ENCODE data around the gene GHR. TPM values are rescaled to one million over a fixed set of nuclear protein-coding genes. Genes with fewer than 3 reads are reported as not detected.
A peak's percentile ranks its signal among the peaks of the same experiment; 100 is the strongest.

GHR gene
- total and polyA plus RNA-seq, 3 experiments from 2014 or later = not detected

GRCh38 chr5:42760426-42760825 lies 337.2 kb downstream of the GHR start:
- CTCF ChIA-PET = no interaction called here
- H3K27ac ChIP-seq (ENCODE audit: low read depth, low read length) = no peak overlapping the region
- Mint-ChIP-seq H3K36me3 (peaks cover 0 to 26% (median 1%) of the 10 kb centered on the region in 3 donors), H3K4me3 (no peak overlapping the region), H3K27ac (peak overlapping the region in 1 of 8 donors; percentile 46), H3K4me1 (peaks cover 9 to 17% (median 9%) of the 10 kb centered on the region in 3 donors), H3K9me3 (no peaks in the 10 kb centered on the region), H3K27me3 (peaks cover 4 to 15% of the 10 kb centered on the region in 2 donors)
- no peaks in the 10 kb centered on the region for H3K27me3 ChIP-seq (ENCODE audit: insufficient read depth, low read length, poor library complexity, severe bottlenecking)
- no peaks in the 10 kb centered on the region for H3K9me3 ChIP-seq (ENCODE audit: low read length)
- no peaks in the 10 kb centered on the region for H3K4me1 ChIP-seq (ENCODE audit: insufficient read depth, low read length)
- no peaks in the 10 kb centered on the region for H3K36me3 ChIP-seq (ENCODE audit: insufficient read depth, low read length)
- no peak overlapping the region for H3K4me3 ChIP-seq (ENCODE audit: low read length)
- DNase-seq = no peak
- POLR2A ChIA-PET = no interaction called here

GRCh38 chr5:42761791-42762190 lies 338.6 kb downstream of the GHR start:
- Histone ChIP-seq H3K4me1 (ENCODE audit: insufficient read depth, low read length) (no peaks in the 10 kb centered on the region), H3K36me3 (ENCODE audit: insufficient read depth, low read length) (no peaks in the 10 kb centered on the region), H3K9me3 (ENCODE audit: low read length) (no peaks in the 10 kb centered on the region), H3K4me3 (ENCODE audit: low read length) (no peak overlapping the region), H3K27me3 (ENCODE audit: insufficient read depth, low read length, poor library complexity, severe bottlenecking) (no peaks in the 10 kb centered on the region), H3K27ac (ENCODE audit: low read depth, low read length) (no peak overlapping the region)
- ChIA-PET CTCF (no interaction called here), POLR2A (no interaction called here)
- Mint-ChIP-seq H3K27me3 (peaks cover 4 to 13% of the 10 kb centered on the region in 2 donors), H3K4me1 (peaks cover 9 to 13% (median 9%) of the 10 kb centered on the region in 3 donors), H3K36me3 (peaks cover 0 to 27% (median 1%) of the 10 kb centered on the region in 3 donors), H3K4me3 (no peak overlapping the region), H3K27ac (no peak overlapping the region), H3K9me3 (no peaks in the 10 kb centered on the region)
- DNase-seq = no peak

- peak overlapping the region in 1 of 8 donors; percentile 4 for H3K27ac Mint-ChIP-seq
- DNase-seq = no peak
- Histone ChIP-seq H3K27ac (ENCODE audit: low read depth, low read length) (no peak overlapping the region), H3K36me3 (ENCODE audit: insufficient read depth, low read length) (no peaks in the 10 kb centered on the region), H3K27me3 (ENCODE audit: insufficient read depth, low read length, poor library complexity, severe bottlenecking) (no peaks in the 10 kb centered on the region), H3K4me3 (ENCODE audit: low read length) (no peak overlapping the region), H3K4me1 (ENCODE audit: insufficient read depth, low read length) (no peaks in the 10 kb centered on the region), H3K9me3 (ENCODE audit: low read length) (no peaks in the 10 kb centered on the region)
- H3K36me3 Mint-ChIP-seq = peaks cover 0 to 26% (median 2%) of the 10 kb centered on the region in 3 donors
- H3K27me3 Mint-ChIP-seq = peaks cover 13 to 16% of the 10 kb centered on the region in 2 donors
- peaks cover 0 to 2% (median 0%) of the 10 kb centered on the region in 5 donors for H3K9me3 Mint-ChIP-seq
- CTCF ChIA-PET = interaction anchor here (0.6 to 1.8 kb wide), 6 partner anchors 121 to 911 kb away, joined by 3 to 11 read pairs (median 3); no protein-coding TSS in a partner anchor
- H3K4me1 Mint-ChIP-seq = no peaks in the 10 kb centered on the region
- POLR2A ChIA-PET = no interaction called here
- H3K4me3 Mint-ChIP-seq = no peak overlapping the region
Measured at GRCh38 chr5:42767491-42768105, 344.4 kb downstream of the GHR start.

GRCh38 chr5:42768106-42768504 lies 344.9 kb downstream of the GHR start:
- no peaks in the 10 kb centered on the region for H3K4me1 Mint-ChIP-seq
- no peak overlapping the region for H3K4me3 Mint-ChIP-seq
- Histone ChIP-seq H3K9me3 (ENCODE audit: low read length) (no peaks in the 10 kb centered on the region), H3K4me1 (ENCODE audit: insufficient read depth, low read length) (no peaks in the 10 kb centered on the region), H3K27me3 (ENCODE audit: insufficient read depth, low read length, poor library complexity, severe bottlenecking) (no peaks in the 10 kb centered on the region), H3K4me3 (ENCODE audit: low read length) (no peak overlapping the region), H3K27ac (ENCODE audit: low read depth, low read length) (no peak overlapping the region), H3K36me3 (ENCODE audit: insufficient read depth, low read length) (no peaks in the 10 kb centered on the region)
- ChIA-PET CTCF (interaction anchor here (0.8 to 1.8 kb wide), 4 partner anchors 184 to 912 kb away, joined by 3 to 11 read pairs (median 6); no protein-coding TSS in a partner anchor), POLR2A (no interaction called here)
- H3K9me3 Mint-ChIP-seq = peaks cover 0 to 2% (median 0%) of the 10 kb centered on the region in 5 donors
- peaks cover 0 to 25% (median 2%) of the 10 kb centered on the region in 3 donors for H3K36me3 Mint-ChIP-seq
- H3K27me3 Mint-ChIP-seq = peaks cover 13 to 19% of the 10 kb centered on the region in 2 donors
- no peak for DNase-seq
- H3K27ac Mint-ChIP-seq = no peak overlapping the region

- Mint-ChIP-seq H3K36me3 (peaks cover 0 to 16% (median 2%) of the 10 kb centered on the region in 3 donors), H3K4me3 (no peak overlapping the region), H3K27ac (no peak overlapping the region), H3K4me1 (no peaks in the 10 kb centered on the region), H3K9me3 (peaks cover 0 to 2% (median 0%) of the 10 kb centered on the region in 5 donors), H3K27me3 (peaks cover 13 to 19% of the 10 kb centered on the region in 2 donors)
- ChIA-PET POLR2A (no interaction called here), CTCF (no interaction called here)
- no peaks in the 10 kb centered on the region for H3K27me3 ChIP-seq (ENCODE audit: insufficient read depth, low read length, poor library complexity, severe bottlenecking)
- no peak overlapping the region for H3K4me3 ChIP-seq (ENCODE audit: low read length)
- no peaks in the 10 kb centered on the region for H3K9me3 ChIP-seq (ENCODE audit: low read length)
- no peak overlapping the region for H3K27ac ChIP-seq (ENCODE audit: low read depth, low read length)
- H3K4me1 ChIP-seq (ENCODE audit: insufficient read depth, low read length) = no peaks in the 10 kb centered on the region
- H3K36me3 ChIP-seq (ENCODE audit: insufficient read depth, low read length) = no peaks in the 10 kb centered on the region
- DNase-seq = no peak
Measured at GRCh38 chr5:42770003-42770402, 346.8 kb downstream of the GHR start.
